HepG2 (cell line): ENCODE data around the gene ITM2B. TPM values are rescaled to one million over a fixed set of nuclear protein-coding genes. Genes with fewer than 3 reads are reported as not detected.
A peak's percentile ranks its signal among the peaks of the same experiment; 100 is the strongest.

Experiments
- ADNP ChIP-seq: sonication (generic); formaldehyde crosslinking; IDR thresholded peaks from 2 replicates; pipeline ENCODE4 v1.4.0; 2020; ENCODE audit warnings: missing genetic modification reagents
- CBX2 ChIP-seq, 2 experiments: fragments of 200-600 bp in 1 of 2; sonication (generic); formaldehyde crosslinking in 1 of 2; IDR thresholded peaks; 2 replicates each; pipeline versions ENCODE4 v1.7.0 to v1.8.1; 2018 to 2022; ENCODE audit warnings: low read depth in 2 of 2, low read length in 1 of 2, mild to moderate bottlenecking in 1 of 2, missing genetic modification reagents in 1 of 2
- CREB1 ChIP-seq, 2 experiments: fragments of 450-650 bp in 1 of 2; IDR thresholded peaks; 2 replicates each; pipeline ENCODE4 v1.6.1; 2016 to 2017; ENCODE audit warnings: control low read depth in 1 of 2, mild to moderate bottlenecking in 1 of 2, missing compliant biosample characterization in 1 of 2, missing genetic modification characterization in 1 of 2
- DPF2 ChIP-seq: sonication (generic); formaldehyde crosslinking; IDR thresholded peaks from 2 replicates; pipeline ENCODE4 v1.4.0; 2020; ENCODE audit warnings: mild to moderate bottlenecking, low read depth, missing genetic modification reagents, borderline replicate concordance
- EED ChIP-seq: sonication (generic); formaldehyde crosslinking; IDR thresholded peaks from 2 replicates; pipeline ENCODE4 v1.5.0; 2020; ENCODE audit warnings: mild to moderate bottlenecking, missing genetic modification reagents
- GATAD1 ChIP-seq: IDR thresholded peaks from 2 replicates; pipeline ENCODE4 v1.6.1; 2016; ENCODE audit warnings: missing genetic modification reagents, missing compliant biosample characterization
- HCFC1 ChIP-seq: fragments of 150-350 bp; IDR thresholded peaks from 2 replicates; pipeline ENCODE4 v1.6.1; 2014; ENCODE audit warnings: low read depth, low read length
- JUN ChIP-seq: sonication (generic); formaldehyde crosslinking; IDR thresholded peaks from 2 replicates; pipeline ENCODE4 v1.4.0; 2020; ENCODE audit warnings: mild to moderate bottlenecking, missing genetic modification reagents
- KAT8 ChIP-seq: IDR thresholded peaks from 2 replicates; pipeline ENCODE4 v1.6.1; 2016; ENCODE audit warnings: missing genetic modification reagents, missing compliant biosample characterization
- NAIF1 ChIP-seq: sonication (generic); formaldehyde crosslinking; IDR thresholded peaks from 2 replicates; pipeline ENCODE4 v1.5.0; 2020; ENCODE audit warnings: mild to moderate bottlenecking, missing genetic modification reagents, borderline replicate concordance
- RAD21 ChIP-seq: fragments of 450-650 bp; formaldehyde crosslinking; IDR thresholded peaks from 2 replicates; pipeline ENCODE4 v1.5.0; 2020; ENCODE audit warnings: mild to moderate bottlenecking
- SRSF4 ChIP-seq: fragments of 200-400 bp; formaldehyde crosslinking; IDR thresholded peaks from one replicate; pipeline ENCODE4 v1.6.1; 2018; ENCODE audit warnings: mild to moderate bottlenecking, low read depth, low read length, moderate library complexity; ENCODE audit not compliant: poor library complexity, severe bottlenecking
- TAF15 ChIP-seq: fragments of 200-400 bp; formaldehyde crosslinking; IDR thresholded peaks from one replicate; pipeline ENCODE4 v1.6.1; 2018; ENCODE audit warnings: mild to moderate bottlenecking, low read depth, low read length; ENCODE audit not compliant: poor library complexity, severe bottlenecking
- ZBTB1 ChIP-seq: sonication (generic); formaldehyde crosslinking; IDR thresholded peaks from 2 replicates; pipeline ENCODE4 v1.4.0; 2020; ENCODE audit warnings: missing genetic modification reagents, borderline replicate concordance
- ZNF225 ChIP-seq: sonication (generic); formaldehyde crosslinking; IDR thresholded peaks from 2 replicates; pipeline ENCODE4 v1.4.0; 2020; ENCODE audit warnings: mild to moderate bottlenecking, missing genetic modification reagents
- ZNF564 ChIP-seq: sonication (generic); formaldehyde crosslinking; IDR thresholded peaks from 2 replicates; pipeline ENCODE4 v1.8.1; 2023; ENCODE audit warnings: mild to moderate bottlenecking, missing genetic modification reagents
- ZNF644 ChIP-seq: IDR thresholded peaks from 2 replicates; pipeline ENCODE4 v1.6.1; 2016; ENCODE audit warnings: low read depth
- ZNF703 ChIP-seq: sonication (generic); formaldehyde crosslinking; IDR thresholded peaks from 2 replicates; pipeline ENCODE4 v1.5.1; 2020; ENCODE audit warnings: missing genetic modification reagents, mild to moderate bottlenecking, moderate library complexity, borderline replicate concordance
- polyA plus RNA-seq, 8 experiments: library from polyadenylated mRNA; depleted of rRNA in 3 of 8; stranded (reverse) in 7 of 8; unstranded in 1 of 8; fragments of >200 nt; fragmentation: Illumina TruSeq in 4 of 8; extraction: Trizol in 4 of 8; gene quantifications; 2 replicates each; pipeline versions ENCODE4 v1.2.1 to v1.2.3, GENCODE V29; 2011 to 2016; ENCODE audit warnings: low read depth in 4 of 8, missing spikeins in 1 of 8, mixed read lengths in 1 of 8; ENCODE audit not compliant: insufficient read depth in 1 of 8
- total RNA-seq, 5 experiments: library from RNA; depleted of rRNA; stranded (reverse); fragments of >200 nt; fragmentation: Illumina TruSeq; extraction: Trizol; gene quantifications; 2 replicates each; pipeline ENCODE4 v1.2.3, GENCODE V29; 2016; ENCODE audit warnings: low read depth in 1 of 5
- TF ChIP-seq, protein P1 (sequence below): sonication (generic); formaldehyde crosslinking; IDR thresholded peaks from 2 replicates; pipeline ENCODE4 v1.4.0; 2020; ENCODE audit warnings: low read depth, mild to moderate bottlenecking, missing genetic modification reagents
- TF ChIP-seq, protein P2 (sequence below): IDR thresholded peaks from 2 replicates; pipeline ENCODE4 v1.6.1; 2018; ENCODE audit warnings: missing genetic modification reagents, mild to moderate bottlenecking, missing compliant biosample characterization
- TF ChIP-seq, protein P3 (sequence below): IDR thresholded peaks from 2 replicates; pipeline ENCODE4 v1.6.1; 2016; ENCODE audit warnings: missing compliant biosample characterization, missing genetic modification reagents, borderline replicate concordance
- TF ChIP-seq, protein P4 (sequence below), 2 experiments: fragments of 450-650 bp in 1 of 2; sonication (generic) in 1 of 2; formaldehyde crosslinking; IDR thresholded peaks; 2 replicates each; pipeline versions ENCODE4 v1.5.0 to v1.8.0; 2020 to 2022; ENCODE audit warnings: mild to moderate bottlenecking in 1 of 2, missing genetic modification reagents in 1 of 2
- TF ChIP-seq, protein P5 (sequence below): sonication (generic); formaldehyde crosslinking; IDR thresholded peaks from 2 replicates; pipeline ENCODE4 v1.5.0; 2020; ENCODE audit warnings: missing genetic modification reagents

ITM2B gene
- total and polyA plus RNA-seq, 2 of the 13 experiments (the other 11 are each of a cell fraction or from before 2014, with no cell fraction given): 158 to 373 TPM

DNA sequence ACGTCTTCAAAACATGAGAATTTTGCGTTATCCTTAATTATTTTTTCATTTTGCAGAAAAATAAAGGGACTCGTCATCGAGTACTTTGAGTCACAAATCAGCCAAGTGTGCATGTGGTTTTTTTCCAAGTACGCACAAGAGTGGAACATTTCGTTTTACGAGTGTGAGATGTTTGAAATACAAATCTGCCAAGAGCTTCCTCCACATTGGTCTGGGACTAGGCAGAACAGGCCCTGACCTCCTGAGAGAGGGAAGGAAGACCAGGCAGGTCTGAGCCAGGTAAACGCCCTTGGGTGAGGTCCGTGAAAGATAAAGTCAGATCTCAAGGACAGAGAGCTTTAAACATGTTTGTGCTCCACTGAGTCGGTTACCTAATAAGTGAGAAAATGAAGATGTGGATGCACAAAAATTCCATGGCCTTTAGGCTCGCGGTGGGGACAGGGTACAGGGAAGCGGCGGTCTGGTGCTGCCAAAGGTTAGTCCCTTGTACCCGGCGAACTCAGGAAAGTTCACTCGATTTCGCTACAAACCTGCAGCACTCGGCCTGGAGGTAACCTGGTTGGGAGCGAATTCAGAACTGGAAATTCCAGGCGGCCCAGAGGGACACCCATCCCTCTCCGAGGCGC lies 473 bp upstream of the ITM2B start (continued):
- TF ChIP-seq, protein P1, sequence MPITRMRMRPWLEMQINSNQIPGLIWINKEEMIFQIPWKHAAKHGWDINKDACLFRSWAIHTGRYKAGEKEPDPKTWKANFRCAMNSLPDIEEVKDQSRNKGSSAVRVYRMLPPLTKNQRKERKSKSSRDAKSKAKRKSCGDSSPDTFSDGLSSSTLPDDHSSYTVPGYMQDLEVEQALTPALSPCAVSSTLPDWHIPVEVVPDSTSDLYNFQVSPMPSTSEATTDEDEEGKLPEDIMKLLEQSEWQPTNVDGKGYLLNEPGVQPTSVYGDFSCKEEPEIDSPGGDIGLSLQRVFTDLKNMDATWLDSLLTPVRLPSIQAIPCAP (CRISPR knock-in tag): no peak
- TF ChIP-seq, protein P2, sequence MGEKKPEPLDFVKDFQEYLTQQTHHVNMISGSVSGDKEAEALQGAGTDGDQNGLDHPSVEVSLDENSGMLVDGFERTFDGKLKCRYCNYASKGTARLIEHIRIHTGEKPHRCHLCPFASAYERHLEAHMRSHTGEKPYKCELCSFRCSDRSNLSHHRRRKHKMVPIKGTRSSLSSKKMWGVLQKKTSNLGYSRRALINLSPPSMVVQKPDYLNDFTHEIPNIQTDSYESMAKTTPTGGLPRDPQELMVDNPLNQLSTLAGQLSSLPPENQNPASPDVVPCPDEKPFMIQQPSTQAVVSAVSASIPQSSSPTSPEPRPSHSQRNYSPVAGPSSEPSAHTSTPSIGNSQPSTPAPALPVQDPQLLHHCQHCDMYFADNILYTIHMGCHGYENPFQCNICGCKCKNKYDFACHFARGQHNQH (CRISPR knock-in tag): 0 out of 2 replicates have a peak, but pooled peaks have one; percentile 13
- TF ChIP-seq JUN (CRISPR knock-in tag) (no peak), RAD21 (CRISPR knock-in tag) (peak; percentile 13; the same call in 1 of the 2 replicates), ZNF225 (CRISPR knock-in tag) (no peak; the same call in 1 of the 2 replicates), KAT8 (0 out of 2 replicates have a peak, but pooled peaks have one; percentile 38), ZNF564 (CRISPR knock-in tag) (0 out of 2 replicates have a peak, but pooled peaks have one; percentile 44), ZNF703 (no peak), NAIF1 (CRISPR knock-in tag) (no peak), EED (CRISPR knock-in tag) (no peak), GATAD1 (CRISPR knock-in tag) (no peak), HCFC1 (no peak), CREB1 (IDR thresholded peaks at IDR 0.05) (no peak), CREB1 (CRISPR knock-in tag; IDR thresholded peaks at IDR 0.05) (no peak), TAF15 (no peak), CBX2 (IDR thresholded peaks at IDR 0.05; ENCODE audit: low read depth, low read length) (no peak), CBX2 (CRISPR knock-in tag; IDR thresholded peaks at IDR 0.05; ENCODE audit: low read depth) (no peak), DPF2 (CRISPR knock-in tag) (no peak), SRSF4 (no peak), ZNF644 (CRISPR knock-in tag) (no peak), ADNP (CRISPR knock-in tag) (no peak), ZBTB1 (CRISPR knock-in tag) (no peak)
- TF ChIP-seq, protein P3, sequence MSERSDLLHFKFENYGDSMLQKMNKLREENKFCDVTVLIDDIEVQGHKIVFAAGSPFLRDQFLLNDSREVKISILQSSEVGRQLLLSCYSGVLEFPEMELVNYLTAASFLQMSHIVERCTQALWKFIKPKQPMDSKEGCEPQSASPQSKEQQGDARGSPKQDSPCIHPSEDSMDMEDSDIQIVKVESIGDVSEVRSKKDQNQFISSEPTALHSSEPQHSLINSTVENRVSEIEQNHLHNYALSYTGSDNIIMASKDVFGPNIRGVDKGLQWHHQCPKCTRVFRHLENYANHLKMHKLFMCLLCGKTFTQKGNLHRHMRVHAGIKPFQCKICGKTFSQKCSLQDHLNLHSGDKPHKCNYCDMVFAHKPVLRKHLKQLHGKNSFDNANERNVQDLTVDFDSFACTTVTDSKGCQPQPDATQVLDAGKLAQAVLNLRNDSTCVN (CRISPR knock-in tag): no peak
- TF ChIP-seq, protein P4, sequence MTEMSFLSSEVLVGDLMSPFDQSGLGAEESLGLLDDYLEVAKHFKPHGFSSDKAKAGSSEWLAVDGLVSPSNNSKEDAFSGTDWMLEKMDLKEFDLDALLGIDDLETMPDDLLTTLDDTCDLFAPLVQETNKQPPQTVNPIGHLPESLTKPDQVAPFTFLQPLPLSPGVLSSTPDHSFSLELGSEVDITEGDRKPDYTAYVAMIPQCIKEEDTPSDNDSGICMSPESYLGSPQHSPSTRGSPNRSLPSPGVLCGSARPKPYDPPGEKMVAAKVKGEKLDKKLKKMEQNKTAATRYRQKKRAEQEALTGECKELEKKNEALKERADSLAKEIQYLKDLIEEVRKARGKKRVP (CRISPR knock-in tag; IDR thresholded peaks at IDR 0.05): no peak
- TF ChIP-seq, protein P5, sequence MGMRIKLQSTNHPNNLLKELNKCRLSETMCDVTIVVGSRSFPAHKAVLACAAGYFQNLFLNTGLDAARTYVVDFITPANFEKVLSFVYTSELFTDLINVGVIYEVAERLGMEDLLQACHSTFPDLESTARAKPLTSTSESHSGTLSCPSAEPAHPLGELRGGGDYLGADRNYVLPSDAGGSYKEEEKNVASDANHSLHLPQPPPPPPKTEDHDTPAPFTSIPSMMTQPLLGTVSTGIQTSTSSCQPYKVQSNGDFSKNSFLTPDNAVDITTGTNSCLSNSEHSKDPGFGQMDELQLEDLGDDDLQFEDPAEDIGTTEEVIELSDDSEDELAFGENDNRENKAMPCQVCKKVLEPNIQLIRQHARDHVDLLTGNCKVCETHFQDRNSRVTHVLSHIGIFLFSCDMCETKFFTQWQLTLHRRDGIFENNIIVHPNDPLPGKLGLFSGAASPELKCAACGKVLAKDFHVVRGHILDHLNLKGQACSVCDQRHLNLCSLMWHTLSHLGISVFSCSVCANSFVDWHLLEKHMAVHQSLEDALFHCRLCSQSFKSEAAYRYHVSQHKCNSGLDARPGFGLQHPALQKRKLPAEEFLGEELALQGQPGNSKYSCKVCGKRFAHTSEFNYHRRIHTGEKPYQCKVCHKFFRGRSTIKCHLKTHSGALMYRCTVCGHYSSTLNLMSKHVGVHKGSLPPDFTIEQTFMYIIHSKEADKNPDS (CRISPR knock-in tag): no peak
